Amniotic stem cell (primary cell): Measurements from ENCODE around the gene GPATCH11.

Experiments
- DNase-seq: peaks from one replicate; lab custom pipeline; 2025; lab: John Stamatoyannopoulos, UW

Gene GPATCH11

GRCh38 chr2:37109523-37109922 lies 25.2 kb downstream of the GPATCH11 start:
- DNase-seq: no peak

- DNase-seq: no peak
Observed at GRCh38 chr2:37110306-37111212, 26.2 kb downstream of the GPATCH11 start.

GRCh38 chr2:37111958-37112357 lies 27.6 kb downstream of the GPATCH11 start:
- DNase-seq: no peak

GRCh38 chr2:37117566-37117965 lies 33.2 kb downstream of the GPATCH11 start:
- DNase-seq: no peak

- DNase-seq: no peak
Observed at GRCh38 chr2:37119157-37119556, 34.8 kb downstream of the GPATCH11 start.

GRCh38 chr2:37125416-37125815 lies 41.1 kb downstream of the GPATCH11 start:
- no peak for DNase-seq

GRCh38 chr2:37132914-37133313 lies 48.6 kb downstream of the GPATCH11 start:
- no peak for DNase-seq

GRCh38 chr2:37142546-37142945 lies 58.2 kb downstream of the GPATCH11 start:
- DNase-seq: no peak

- no peak for DNase-seq
Observed at GRCh38 chr2:37143974-37144373, 59.7 kb downstream of the GPATCH11 start.

- DNase-seq: no peak
Observed at GRCh38 chr2:37146062-37146461, 61.7 kb downstream of the GPATCH11 start.

GRCh38 chr2:37148325-37148724 lies 64.0 kb downstream of the GPATCH11 start:
- DNase-seq: no peak
